ENCODE results near the gene ZFAND4. TPM values are rescaled to one million over a fixed set of nuclear protein-coding genes. Genes with fewer than 3 reads are reported as not detected.
A peak's percentile ranks its signal among the peaks of the same experiment; 100 is the strongest.
"Not testable (repeated sequence)": the region's sequence is repeated elsewhere in the genome, so short reads cannot be mapped to it uniquely, and the experiment has no call there.

The ZFAND4 gene
- total RNA-seq, 1 donor from 2014 or later, result 10.0 TPM

GRCh38 chr10:45647118-45647517 lies 25.5 kb downstream of the ZFAND4 start:
- intact Hi-C loops (cut with DNase I), result no loop called here
- peak; percentile 62 for ATAC-seq (ENCODE audit: poor library complexity)

GRCh38 chr10:45646384-45647050 lies 26.1 kb downstream of the ZFAND4 start:
- ATAC-seq (ENCODE audit: poor library complexity) (peak; percentile 37), DNase-seq (no peak)
- intact Hi-C loops (cut with DNase I), result no loop called here

More at GRCh38 chr10:45647118-45647517, 25.5 kb downstream of the ZFAND4 start:
- no peak for DNase-seq

GRCh38 chr10:45644527-45644926 lies 28.0 kb downstream of the ZFAND4 start:
- no peak for ATAC-seq (ENCODE audit: poor library complexity)
- DNase-seq, result no peak
- intact Hi-C loops (cut with DNase I), result no loop called here

- DNase-seq (no peak), ATAC-seq (ENCODE audit: poor library complexity) (no peak)
- intact Hi-C loops (cut with DNase I), result no loop called here
These were observed 31.6 kb downstream of the ZFAND4 start for GRCh38 chr10:45640941-45641340.

- intact Hi-C loops (cut with DNase I), result no loop called here
- ATAC-seq (ENCODE audit: poor library complexity), result no peak
- DNase-seq, result no peak
These were observed 32.5 kb downstream of the ZFAND4 start for GRCh38 chr10:45640049-45640448.

- peak; percentile 48 for DNase-seq
- intact Hi-C loops (cut with DNase I), result no loop called here
- peak; percentile 96 for ATAC-seq (ENCODE audit: poor library complexity)
These were observed 45.0 kb downstream of the ZFAND4 start for GRCh38 chr10:45627412-45628048.

GRCh38 chr10:45625879-45626278 lies 46.7 kb downstream of the ZFAND4 start:
- ATAC-seq (ENCODE audit: poor library complexity), result peak; percentile 69
- no peak for DNase-seq
- intact Hi-C loops (cut with DNase I), result no loop called here

GRCh38 chr10:45624724-45625123 lies 47.8 kb downstream of the ZFAND4 start:
- DNase-seq (no peak), ATAC-seq (ENCODE audit: poor library complexity) (no peak)
- intact Hi-C loops (cut with DNase I), result no loop called here

GRCh38 chr10:45614869-45615268 lies 57.7 kb downstream of the ZFAND4 start:
- no peak for DNase-seq

GRCh38 chr10:45612741-45613140 lies 59.8 kb downstream of the ZFAND4 start:
- intact Hi-C loops (cut with DNase I), result no loop called here
- DNase-seq, result no peak

More at GRCh38 chr10:45614869-45615268, 57.7 kb downstream of the ZFAND4 start:
- intact Hi-C loops (cut with DNase I), result no loop called here
- no peak for ATAC-seq (ENCODE audit: poor library complexity)

GRCh38 chr10:45608052-45608451 lies 64.5 kb downstream of the ZFAND4 start:
- no peak for DNase-seq
- ATAC-seq (ENCODE audit: poor library complexity), result no peak
- intact Hi-C loops (cut with DNase I), result no loop called here

More at GRCh38 chr10:45612741-45613140, 59.8 kb downstream of the ZFAND4 start:
- no peak for ATAC-seq (ENCODE audit: poor library complexity)

- ATAC-seq (ENCODE audit: poor library complexity) (no peak), DNase-seq (no peak)
- intact Hi-C loops (cut with DNase I), result no loop called here
These were observed 65.3 kb downstream of the ZFAND4 start for GRCh38 chr10:45607276-45607675.

GRCh38 chr10:45602836-45603235 lies 69.7 kb downstream of the ZFAND4 start:
- ATAC-seq (ENCODE audit: poor library complexity) (no peak), DNase-seq (no peak)
- intact Hi-C loops (cut with DNase I), result no loop called here

GRCh38 chr10:45602082-45602730 lies 70.4 kb downstream of the ZFAND4 start:
- intact Hi-C loops (cut with DNase I), result no loop called here
- ATAC-seq (ENCODE audit: poor library complexity), result no peak
- no peak for DNase-seq

- intact Hi-C loops (cut with DNase I); ATAC-seq (ENCODE audit: poor library complexity); DNase-seq: not testable (repeated sequence)
These were observed 71.2 kb downstream of the ZFAND4 start for GRCh38 chr10:45601254-45601930.

GRCh38 chr10:45600337-45601253 lies 72.0 kb downstream of the ZFAND4 start:
- peak; percentile 47 for DNase-seq
- intact Hi-C loops (cut with DNase I); ATAC-seq (ENCODE audit: poor library complexity): not testable (repeated sequence)

- intact Hi-C loops (cut with DNase I), result no loop called here
- DNase-seq (no peak), ATAC-seq (ENCODE audit: poor library complexity) (no peak)
These were observed 72.9 kb downstream of the ZFAND4 start for GRCh38 chr10:45599646-45600045.

GRCh38 chr10:45599021-45599603 lies 73.5 kb downstream of the ZFAND4 start:
- ATAC-seq (ENCODE audit: poor library complexity) (no peak), DNase-seq (no peak)
- intact Hi-C loops (cut with DNase I), result no loop called here
